GM18519 (cell line): Measurements from ENCODE around the gene FAM135A.

Source experiments
- ATAC-seq: cut with Tn5 transposase; IDR thresholded peaks from one replicate; pipeline ENCODE4 v1.9.1; 2021; ENCODE audit warnings: mild to moderate bottlenecking, moderate library complexity; ENCODE audit not compliant: unreplicated experiment, low FRiP score

The FAM135A gene

GRCh38 chr6:70413114-70413991 lies at the start of gene FAM135A:
TSS of gene FAM135A (plus strand) at chr6:70413508. CDS start at chr6:70428343, 14,835 bp downstream.
- ATAC-seq, result peak; percentile 79

GRCh38 chr6:70363741-70364493 lies 49.4 kb upstream of the FAM135A start:
- no peak for ATAC-seq

- ATAC-seq, result peak; percentile 56
Observed at GRCh38 chr6:70369332-70369950, 43.9 kb upstream of the FAM135A start.

GRCh38 chr6:70370496-70370895 lies 42.8 kb upstream of the FAM135A start:
- ATAC-seq, result no peak

- peak; percentile 53 for ATAC-seq
Observed at GRCh38 chr6:70371454-70372105, 41.7 kb upstream of the FAM135A start.

- ATAC-seq, result no peak
Observed at GRCh38 chr6:70375166-70375565, 38.1 kb upstream of the FAM135A start.

GRCh38 chr6:70375882-70376281 lies 37.4 kb upstream of the FAM135A start:
- ATAC-seq, result no peak

- no peak for ATAC-seq
Observed at GRCh38 chr6:70376628-70377027, 36.7 kb upstream of the FAM135A start.

GRCh38 chr6:70377372-70377771 lies 35.9 kb upstream of the FAM135A start:
- ATAC-seq, result no peak

GRCh38 chr6:70379473-70380013 lies 33.8 kb upstream of the FAM135A start:
- ATAC-seq, result no peak

GRCh38 chr6:70380252-70380651 lies 33.1 kb upstream of the FAM135A start:
- peak; percentile 98 for ATAC-seq

GRCh38 chr6:70380771-70381416 lies 32.4 kb upstream of the FAM135A start:
- ATAC-seq, result no peak

- ATAC-seq, result no peak
Observed at GRCh38 chr6:70381417-70381782, 31.9 kb upstream of the FAM135A start.

- ATAC-seq, result no peak
Observed at GRCh38 chr6:70385901-70386300, 27.4 kb upstream of the FAM135A start.

GRCh38 chr6:70388814-70389213 lies 24.5 kb upstream of the FAM135A start:
- ATAC-seq, result no peak

GRCh38 chr6:70389261-70389660 lies 24.0 kb upstream of the FAM135A start:
- ATAC-seq, result peak; percentile 53

GRCh38 chr6:70390067-70390466 lies 23.2 kb upstream of the FAM135A start:
- ATAC-seq, result no peak

- ATAC-seq, result no peak
Observed at GRCh38 chr6:70391492-70391891, 21.8 kb upstream of the FAM135A start.

- no peak for ATAC-seq
Observed at GRCh38 chr6:70394518-70395300, 18.6 kb upstream of the FAM135A start.
